Hematopoietic multipotent progenitor cell treated with erythropoietin and hydrocortisone succinate and interleukin-3 and kit ligand, for 8 days (in vitro differentiated cells): ENCODE results near the gene CELF6.
A peak's percentile ranks its signal among the peaks of the same experiment; 100 is the strongest.

Experiments used
- DNase-seq: peaks from one replicate; pipeline ENCODE4 v3.0.0-alpha.2; 2015

The CELF6 gene

DNA sequence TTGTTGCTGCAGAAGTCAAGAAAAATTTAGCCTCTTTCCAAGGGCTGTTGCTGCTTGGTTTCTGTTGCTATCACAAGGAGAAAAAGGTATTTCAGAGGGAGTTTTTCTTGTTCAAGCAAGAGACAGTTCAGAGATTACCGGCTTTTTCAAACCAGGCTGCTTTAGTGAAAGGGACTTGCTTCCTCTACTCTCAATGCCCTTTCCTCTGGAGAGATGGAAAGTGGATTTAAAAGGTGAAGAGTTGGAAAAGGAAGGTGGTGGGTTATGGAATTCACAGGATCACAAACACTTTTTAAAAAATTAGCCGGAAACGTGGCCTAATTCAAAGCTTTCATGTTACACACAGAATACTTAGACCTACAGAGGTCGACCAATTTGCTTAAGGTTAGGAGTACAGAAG is 48.7 kb downstream of the CELF6 start:
- DNase-seq, result no peak

DNA sequence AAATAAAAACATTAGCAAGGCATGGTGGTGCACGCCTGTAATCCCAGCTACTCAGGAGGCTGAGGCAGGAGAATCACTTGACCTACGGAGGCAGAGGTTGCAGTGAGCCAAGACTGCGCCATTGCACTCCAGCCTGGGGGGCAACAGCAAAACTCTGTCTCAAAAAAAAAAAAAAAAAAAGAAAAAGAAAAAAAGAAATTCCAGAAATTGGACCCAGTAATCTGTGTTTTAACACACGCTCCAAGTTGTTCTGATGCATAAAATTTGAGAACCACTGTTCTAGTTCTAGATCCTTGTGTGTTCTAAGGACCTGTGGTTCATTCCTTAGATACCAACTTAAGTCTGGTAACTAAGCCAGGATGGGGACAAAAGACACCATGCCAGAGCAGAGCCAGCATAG is 50.2 kb downstream of the CELF6 start:
- no peak for DNase-seq

DNA sequence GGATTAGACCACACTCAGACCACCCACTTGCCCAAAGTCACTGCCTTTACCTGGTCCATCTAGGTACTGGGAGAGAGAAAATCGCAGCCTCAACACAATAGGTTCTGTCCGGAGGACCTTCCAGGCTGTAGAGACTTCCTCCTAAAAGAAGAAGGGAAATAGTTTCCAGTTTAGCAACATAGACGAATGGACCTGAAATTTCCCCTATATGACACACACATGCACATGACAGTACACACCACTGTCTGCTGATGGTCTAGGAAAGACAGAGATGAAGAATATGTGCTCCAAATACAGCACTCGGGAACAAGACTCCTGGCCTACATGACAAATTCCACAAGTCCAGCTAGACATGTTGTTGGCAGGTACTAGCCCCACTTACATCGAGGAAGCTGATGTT is 54.9 kb downstream of the CELF6 start:
- DNase-seq, result no peak

DNA sequence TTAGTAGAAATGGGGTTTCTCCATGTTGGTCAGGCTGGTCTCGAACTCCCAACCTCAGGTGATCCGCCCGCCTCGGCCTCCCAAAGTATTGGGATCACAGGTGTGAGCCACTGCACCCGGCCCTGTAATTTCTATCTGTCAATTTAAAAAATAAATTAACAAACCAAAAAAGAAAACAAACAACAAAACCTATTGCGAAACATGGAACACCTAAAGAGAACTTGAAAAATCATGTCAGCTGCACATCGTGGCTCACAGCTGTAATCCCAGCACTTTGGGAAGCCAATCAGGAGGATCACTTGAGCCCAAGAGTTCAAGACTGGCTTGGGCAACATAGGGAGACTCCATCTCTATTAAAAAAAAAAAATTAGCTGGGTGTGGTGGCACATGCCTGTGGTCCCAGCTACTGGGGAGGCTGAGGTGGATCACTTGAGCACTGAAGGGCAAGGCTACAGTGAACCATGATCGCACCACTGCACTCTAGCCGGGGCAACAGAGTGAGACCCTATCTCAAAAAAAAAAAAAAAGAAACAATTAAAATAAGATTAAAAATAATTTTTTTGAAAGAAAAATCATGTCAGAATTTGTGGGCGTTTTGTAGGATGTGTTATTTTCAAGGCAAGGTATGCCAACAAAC is 67.2 kb downstream of the CELF6 start:
- DNase-seq, result no peak

DNA sequence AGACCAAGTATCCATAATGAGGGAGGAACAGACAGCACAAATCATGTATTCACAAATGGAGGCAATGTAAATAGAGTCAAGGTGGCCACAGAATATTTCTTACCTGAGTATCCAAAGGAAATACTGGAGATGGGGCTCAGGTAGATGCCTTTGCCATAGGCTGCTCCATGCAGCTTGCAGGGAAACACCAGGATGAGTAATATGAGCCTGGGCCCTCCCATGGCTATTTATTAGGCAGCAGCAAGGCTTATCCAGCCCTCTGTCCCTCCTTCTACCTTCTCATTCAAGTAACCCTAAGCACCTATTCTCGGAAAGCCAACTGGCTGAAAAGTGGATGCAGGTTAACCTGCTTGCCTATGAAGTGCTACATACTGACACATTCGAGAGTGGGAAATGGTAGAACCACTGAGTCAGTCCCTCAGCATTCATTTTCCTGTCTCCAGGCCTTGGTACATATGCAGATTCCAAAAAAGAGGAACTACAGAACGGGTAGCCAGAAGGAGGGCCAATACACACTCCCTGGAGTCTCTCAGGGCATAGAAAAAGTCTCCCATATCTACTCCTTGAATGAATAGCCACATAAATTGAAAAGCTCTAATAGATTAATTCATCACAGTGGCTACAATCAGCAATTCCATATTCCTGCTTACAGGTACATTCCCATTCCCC is 70.7 kb downstream of the CELF6 start:
- DNase-seq, result no peak

DNA sequence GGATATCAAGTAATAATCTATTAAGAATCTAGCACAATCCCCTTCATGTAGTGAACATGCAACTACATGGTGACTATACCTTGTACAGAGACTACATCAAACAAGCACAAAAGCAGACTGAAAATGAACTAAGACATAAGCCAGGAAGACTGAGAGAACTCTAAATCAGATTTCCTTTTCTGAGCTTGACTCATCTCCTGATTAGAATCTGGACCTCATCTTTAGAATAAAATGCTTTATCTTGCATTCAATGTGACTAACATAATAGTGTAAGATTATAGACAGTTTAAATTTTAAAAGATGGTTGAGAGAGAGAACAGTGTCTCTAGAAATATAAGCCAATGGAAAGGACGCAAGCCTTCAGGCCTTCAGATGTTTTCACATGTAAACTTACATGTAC is 71.4 kb downstream of the CELF6 start:
- no peak for DNase-seq

DNA sequence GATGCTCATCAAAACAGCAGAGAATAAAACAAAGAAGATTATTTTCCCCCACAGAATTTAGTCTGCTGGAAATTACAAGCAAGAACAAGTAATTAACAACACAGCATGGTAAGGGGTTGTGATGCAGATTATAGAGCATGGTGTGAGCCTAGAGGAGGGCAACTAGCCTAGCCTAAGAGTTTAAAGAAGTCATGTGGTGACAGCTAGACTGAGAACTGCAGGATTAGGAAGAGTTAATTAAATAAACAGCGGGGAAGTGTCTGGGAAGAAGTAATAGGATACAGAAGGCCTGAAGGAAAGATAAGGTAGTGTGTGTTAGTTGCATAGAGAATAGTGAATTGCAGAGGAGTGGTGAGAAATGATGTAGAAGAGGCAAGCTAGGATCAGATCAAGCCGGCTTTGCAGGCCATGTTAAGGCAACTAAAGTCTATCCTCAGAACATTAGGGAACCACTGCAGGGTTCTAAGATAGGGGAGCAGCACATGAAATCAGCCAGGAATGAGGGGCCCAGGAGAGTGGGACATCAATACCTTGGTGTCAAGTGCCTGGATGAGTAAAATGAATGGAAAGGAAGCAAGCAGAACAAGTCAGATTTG is 77.1 kb downstream of the CELF6 start:
- DNase-seq, result no peak

DNA sequence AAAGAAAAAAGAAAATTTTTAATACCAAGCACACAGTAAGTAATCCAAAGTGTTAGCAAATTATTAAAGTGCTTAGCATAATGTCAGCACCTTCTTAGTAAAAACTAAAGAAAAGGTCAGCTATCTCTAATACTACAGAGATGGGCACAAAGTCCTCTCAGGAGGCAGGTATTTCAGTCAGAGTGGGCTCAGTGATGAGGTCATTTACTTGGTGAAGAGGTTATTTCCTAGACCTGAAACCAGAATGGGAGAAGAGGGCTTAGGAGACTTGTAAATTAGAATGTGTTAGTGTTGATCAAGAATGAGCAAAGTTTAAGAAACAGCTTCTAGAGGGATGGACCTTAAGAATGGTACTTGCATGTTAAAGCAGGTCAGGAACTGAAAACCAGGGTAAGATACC is 80.3 kb downstream of the CELF6 start:
- DNase-seq, result no peak

DNA sequence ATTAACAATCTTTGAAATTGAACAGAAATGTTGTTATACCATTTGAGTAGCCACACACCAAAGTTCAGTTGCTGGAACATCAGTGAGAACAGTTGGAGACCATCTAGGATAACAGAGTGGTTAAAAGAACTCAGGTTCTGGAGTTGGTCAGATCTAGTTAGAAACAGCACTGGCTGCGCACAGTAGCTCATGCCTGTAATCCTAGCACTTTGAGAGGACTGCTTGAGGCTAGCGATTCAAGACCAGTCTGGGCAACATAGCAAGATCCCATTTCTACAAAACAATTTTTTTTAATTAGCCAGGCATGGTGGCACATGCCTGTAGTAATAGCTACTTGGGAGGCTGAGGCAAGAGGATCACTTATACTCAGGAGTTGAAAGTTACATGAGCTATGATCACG is 81.4 kb downstream of the CELF6 start:
- no peak for DNase-seq

DNA sequence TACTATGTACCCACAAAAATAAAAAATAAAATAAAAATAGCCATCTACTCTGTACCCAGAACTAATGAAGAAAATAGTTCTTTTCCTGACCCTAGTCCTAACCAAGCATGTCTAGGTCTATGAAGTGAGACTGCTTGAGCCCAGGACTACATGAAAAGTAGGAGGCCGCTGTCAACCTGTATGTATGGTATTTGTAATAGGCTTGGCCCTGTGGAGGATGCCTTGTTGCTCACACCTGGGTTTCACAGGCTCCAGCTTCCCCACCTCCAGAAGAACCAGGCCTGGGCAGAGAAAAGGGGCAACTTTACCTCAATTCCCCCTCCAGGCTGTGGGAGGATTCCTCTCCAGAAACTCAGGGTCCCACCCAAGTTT is 82.1 kb downstream of the CELF6 start:
- DNase-seq, result no peak

DNA sequence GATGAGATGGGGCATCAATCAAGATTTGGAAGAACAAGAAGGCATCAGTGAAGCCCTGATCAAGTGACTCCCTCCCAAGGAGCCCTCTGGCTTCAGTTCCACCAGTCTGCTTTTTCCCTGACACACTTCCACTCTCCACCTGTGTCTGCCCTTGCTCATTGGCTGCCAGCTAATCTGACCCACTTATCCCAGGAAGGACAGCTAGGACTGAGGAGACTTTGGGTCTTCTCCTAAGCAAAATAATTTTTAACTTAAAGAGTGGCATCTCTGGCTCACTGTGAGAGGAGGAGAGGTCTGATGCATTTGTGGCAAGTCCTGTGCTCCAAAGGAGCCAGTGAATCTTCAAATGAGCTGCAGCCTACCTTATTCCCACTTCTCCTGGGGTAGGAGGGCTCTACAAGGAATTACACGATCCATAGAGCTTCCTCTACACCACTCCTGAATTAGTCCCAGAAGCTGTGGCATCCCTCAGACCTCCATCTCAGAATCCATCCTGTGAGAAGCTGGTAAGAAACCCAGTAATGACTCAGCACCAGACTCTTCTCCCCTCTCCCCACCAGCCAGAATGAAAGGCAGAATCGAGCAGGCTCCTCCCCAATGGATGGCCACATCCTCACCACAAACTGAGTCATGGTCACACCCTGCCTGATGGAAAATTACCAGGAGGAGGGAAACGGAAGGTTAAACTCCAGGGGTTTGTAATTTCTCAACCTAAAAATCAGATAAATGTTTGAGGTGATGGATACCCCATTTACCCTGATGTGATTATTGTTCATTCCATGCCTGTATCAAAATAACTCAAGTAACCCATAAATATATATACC is 82.7 kb downstream of the CELF6 start:
- DNase-seq, result peak; percentile 94

DNA sequence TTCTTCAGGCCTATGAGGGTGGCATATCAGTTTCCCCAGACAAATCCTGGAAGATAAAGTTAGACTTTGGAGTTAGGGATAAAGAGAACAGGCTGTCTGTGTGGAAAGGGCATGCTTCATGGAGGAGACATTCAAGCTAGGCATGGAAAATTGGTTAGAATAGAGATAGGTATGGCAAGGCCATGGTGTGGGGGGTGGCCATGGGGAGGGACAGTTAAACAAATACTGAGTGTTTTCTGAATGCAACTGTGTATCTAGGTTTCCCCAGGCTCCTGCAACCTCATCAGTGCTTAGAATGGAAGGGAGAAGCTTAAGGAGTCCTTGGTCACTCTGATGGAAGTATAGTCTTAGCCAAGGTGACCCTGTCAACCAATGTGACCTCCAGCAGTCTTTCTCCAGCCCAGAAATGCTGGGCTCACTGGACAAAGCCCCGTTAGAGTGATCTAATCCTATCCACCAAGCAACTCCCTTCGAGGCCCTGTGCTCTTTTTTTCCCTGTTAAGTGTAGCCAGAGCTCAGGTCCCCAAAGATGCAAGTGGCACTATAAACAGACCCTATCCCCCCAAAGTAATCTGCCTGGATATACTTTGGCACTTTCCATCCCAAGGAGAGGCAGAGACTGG is 83.5 kb downstream of the CELF6 start:
- DNase-seq, result no peak

DNA sequence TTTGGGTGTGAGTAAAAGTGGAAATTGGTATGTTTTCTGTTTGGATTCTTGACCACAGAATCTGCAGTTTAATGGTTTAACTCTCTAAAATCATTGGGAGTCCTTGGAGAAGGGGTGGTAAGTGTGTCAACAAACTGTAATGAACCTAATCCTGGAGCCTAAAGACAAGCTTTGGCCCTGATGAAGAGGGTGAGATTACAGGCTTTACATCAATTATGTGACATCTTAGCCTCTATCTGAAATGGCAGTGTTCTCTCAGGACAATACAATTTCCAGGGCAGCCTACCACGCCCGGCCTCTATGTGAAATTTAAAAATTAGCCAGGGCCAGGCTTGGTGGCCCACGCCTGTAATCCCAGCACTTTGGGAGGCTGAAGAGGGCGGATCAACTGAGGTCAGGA is 84.7 kb downstream of the CELF6 start:
- DNase-seq, result no peak
